Psoas muscle (tissue), 8 donors: ENCODE measurements around the gene MIER2. TPM values are rescaled to one million over a fixed set of nuclear protein-coding genes. Genes with fewer than 3 reads are reported as not detected.

Experiments
- ATAC-seq, 4 donors: fragments of 200-7000 bp; cut with Tn5 transposase; one replicate each; pipeline ENCODE4 v1.9.1; 2020; ENCODE audit warnings: moderate library complexity in 3 of 4, mild to moderate bottlenecking in 2 of 4
- DNase-seq, 2 donors: peaks; one replicate each; pipeline ENCODE4 v3.0.0-alpha.2; 2020
- H3K27ac ChIP-seq: fragments of 200-600 bp; one replicate; pipeline ENCODE4 v1.8.0; 2022
- H3K27me3 ChIP-seq, 3 donors: fragments of 200-600 bp in 1 of 3; one replicate each; pipeline versions ENCODE4 v1.6.1 to v1.8.0; 2013 to 2022; ENCODE audit warnings: low read length in 2 of 3, mild to moderate bottlenecking in 2 of 3, moderate library complexity in 1 of 3; ENCODE audit not compliant: insufficient read depth in 3 of 3
- H3K36me3 ChIP-seq, 2 donors: fragments of 200-600 bp in 1 of 2; one replicate each; pipeline versions ENCODE4 v1.6.1 to v1.8.0; 2013 to 2022; ENCODE audit warnings: low read depth in 1 of 2, mild to moderate bottlenecking in 1 of 2, moderate library complexity in 1 of 2; ENCODE audit not compliant: insufficient read depth in 1 of 2
- H3K4me1 ChIP-seq: fragments of 200-600 bp; one replicate; pipeline ENCODE4 v1.8.0; 2022
- H3K4me3 ChIP-seq: fragments of 200-600 bp; one replicate; pipeline ENCODE4 v1.8.0; 2022; ENCODE audit warnings: mild to moderate bottlenecking
- H3K9me3 ChIP-seq: fragments of 200-600 bp; one replicate; pipeline ENCODE4 v1.8.0; 2022
- WGBS, 3 donors: extraction: QIAGEN DNeasy Blood & Tissue Kit; methylation state at CpG; one replicate each; pipeline versions ENCODE4 v1.1.6 to v1.1.7; 2013; 5-methylcytosine and 5-hydroxymethylcytosine counted together
- intact Hi-C, 2 donors: fragments of 100-400 bp; cut with DNase I; formaldehyde crosslinking; loops; one replicate each; pipeline versions ENCODE4 v1.11.0 to v1.14.2; 2022
- polyA plus RNA-seq, 3 donors: library from polyadenylated mRNA; stranded (reverse); fragments of 200-250 nt; gene quantifications; one replicate each; pipeline ENCODE4 v1.2.3, GENCODE V29; 2013
- total RNA-seq, 4 donors: library from RNA; stranded (reverse); fragmentation: NEBNext Ultra II Directional in 2 of 4; extraction: Animal tissue kit (Norgen Biotek cat#: 25700) in 2 of 4; gene quantifications; one replicate each; pipeline versions ENCODE4 v1.2.1 to v1.2.4, GENCODE V29; 2021 to 2023
- TF ChIP-seq, protein P1 (sequence below): fragments of 200-600 bp; IDR thresholded peaks from one replicate; pipeline ENCODE4 v1.8.0; 2022; ENCODE audit warnings: antibody characterized with exemption
- donor health status: healthy with polysubstance abuse.
- donor health status: DM: no; HTN: no; CAD: no; lungs with moderate emphysema.
- donor health status: Bipolar disorder and iron deficiency.
- donor health status: healthy.
- donor health status: DM: yes; HTN: yes; CAD: no.
- donor health status: DM: no; HTN: no; CAD: no.
- donor health status: DM: no; HTN: no; CAD: no.
- donor health status: DM: yes; HTN: yes; CAD: no.

Gene MIER2
- total and polyA plus RNA-seq, 7 donors: 13.3 to 22.2 (median 19.1) TPM

DNA sequence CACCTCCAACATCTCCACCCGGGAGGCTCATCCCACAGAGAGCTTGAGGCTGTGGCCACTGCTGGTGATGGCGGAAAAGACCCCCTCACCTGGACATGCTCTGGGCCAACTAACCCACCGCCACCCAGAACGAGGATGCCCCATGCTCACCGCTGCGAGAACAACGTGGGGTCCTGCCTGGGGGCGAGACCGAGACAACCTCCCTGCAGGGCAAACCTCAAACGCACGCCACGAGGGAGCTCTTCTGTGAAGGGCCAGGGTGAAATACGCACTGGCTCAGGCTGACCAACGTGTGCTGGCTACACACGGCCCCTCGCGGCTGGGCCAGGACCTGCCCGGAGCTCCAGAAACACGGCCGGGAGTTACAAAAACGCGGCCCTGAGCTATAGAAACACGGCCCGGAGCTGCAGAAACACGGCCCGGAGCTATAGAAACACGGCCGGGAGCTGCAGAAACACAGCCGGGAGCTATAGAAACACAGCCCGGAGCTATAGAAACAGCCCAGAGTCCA lies 34.4 kb downstream of the MIER2 start:
- no peaks in the 10 kb centered on the region for H3K9me3 ChIP-seq
- intact Hi-C loops: no loop called here
- ATAC-seq: peak in 1 of 4 donors; percentile 19
- H3K4me1 ChIP-seq: no peaks in the 10 kb centered on the region
- TF ChIP-seq, protein P1, sequence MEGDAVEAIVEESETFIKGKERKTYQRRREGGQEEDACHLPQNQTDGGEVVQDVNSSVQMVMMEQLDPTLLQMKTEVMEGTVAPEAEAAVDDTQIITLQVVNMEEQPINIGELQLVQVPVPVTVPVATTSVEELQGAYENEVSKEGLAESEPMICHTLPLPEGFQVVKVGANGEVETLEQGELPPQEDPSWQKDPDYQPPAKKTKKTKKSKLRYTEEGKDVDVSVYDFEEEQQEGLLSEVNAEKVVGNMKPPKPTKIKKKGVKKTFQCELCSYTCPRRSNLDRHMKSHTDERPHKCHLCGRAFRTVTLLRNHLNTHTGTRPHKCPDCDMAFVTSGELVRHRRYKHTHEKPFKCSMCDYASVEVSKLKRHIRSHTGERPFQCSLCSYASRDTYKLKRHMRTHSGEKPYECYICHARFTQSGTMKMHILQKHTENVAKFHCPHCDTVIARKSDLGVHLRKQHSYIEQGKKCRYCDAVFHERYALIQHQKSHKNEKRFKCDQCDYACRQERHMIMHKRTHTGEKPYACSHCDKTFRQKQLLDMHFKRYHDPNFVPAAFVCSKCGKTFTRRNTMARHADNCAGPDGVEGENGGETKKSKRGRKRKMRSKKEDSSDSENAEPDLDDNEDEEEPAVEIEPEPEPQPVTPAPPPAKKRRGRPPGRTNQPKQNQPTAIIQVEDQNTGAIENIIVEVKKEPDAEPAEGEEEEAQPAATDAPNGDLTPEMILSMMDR: no peak
- no peak for DNase-seq
- H3K4me3 ChIP-seq: peak overlapping the region; percentile 57
- no peaks in the 10 kb centered on the region for H3K27me3 ChIP-seq
- peaks cover 6 to 71% of the 10 kb centered on the region in 2 donors for H3K36me3 ChIP-seq
- no peak overlapping the region for H3K27ac ChIP-seq
- 58 to 69% (median 69%) methylated on average over 30 of the region's 30 CpGs for WGBS, 3 donors

DNA sequence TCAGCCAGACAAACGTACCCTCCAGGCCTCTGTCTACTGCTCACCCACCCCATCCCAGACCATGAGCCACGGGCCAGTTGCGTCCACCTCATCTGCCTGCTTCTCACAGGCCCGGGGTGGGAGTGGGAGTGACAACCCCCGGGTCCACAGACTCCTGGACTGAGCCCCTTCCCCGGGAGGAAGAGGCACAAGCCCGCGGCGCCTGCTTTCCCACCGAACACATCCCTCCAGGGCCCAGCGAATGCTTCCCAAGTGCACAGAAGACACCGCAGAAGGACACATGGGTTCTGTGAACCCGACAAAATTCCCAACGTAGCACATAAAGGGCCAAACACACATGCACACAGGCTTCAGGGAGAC lies 35.4 kb downstream of the MIER2 start:
- intact Hi-C loops: no loop called here
- no peak for DNase-seq
- peak overlapping the region; percentile 51 for H3K4me3 ChIP-seq

DNA sequence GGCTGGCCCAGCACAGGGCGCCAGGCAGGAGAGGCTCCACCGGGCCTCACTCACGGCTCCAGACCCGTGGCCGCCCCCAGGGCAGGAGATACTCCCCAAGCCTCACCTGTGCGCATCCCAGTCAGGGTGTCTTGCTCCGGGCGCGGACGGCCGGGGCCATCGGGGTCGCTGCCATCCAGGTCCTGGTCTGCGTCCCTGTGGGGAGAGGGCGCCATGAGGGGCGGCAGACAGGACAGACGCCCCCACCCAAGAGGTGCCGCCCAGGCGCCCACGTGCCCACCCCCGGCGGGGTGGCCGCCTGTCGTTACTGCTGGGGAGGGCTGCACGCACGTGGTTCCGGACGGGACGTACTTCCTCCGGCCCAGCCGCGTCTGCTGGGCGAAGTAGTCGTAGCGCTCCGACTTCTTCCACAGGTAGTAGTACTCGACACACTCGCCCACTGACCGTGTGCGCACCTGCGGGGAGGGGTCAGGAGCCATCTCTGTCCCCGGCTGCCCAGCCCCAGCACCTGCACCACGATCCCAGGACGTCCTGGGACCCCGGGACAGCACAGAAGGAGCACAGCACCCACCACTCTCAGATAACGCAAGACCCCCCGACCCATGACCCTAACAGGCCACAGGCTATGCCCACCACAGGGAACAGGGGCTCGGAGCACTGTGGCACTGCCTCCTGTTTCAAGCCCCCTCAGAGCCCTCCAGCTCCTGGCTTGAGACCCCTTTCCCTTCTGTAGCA lies 36.0 kb downstream of the MIER2 start:
- 83 to 89% (median 87%) methylated on average over 40 to 48 of the region's 48 CpGs for WGBS, 3 donors
- Histone ChIP-seq H3K4me3 (peak overlapping the region; percentile 51), H3K27ac (no peak overlapping the region), H3K36me3 (peaks cover 6 to 68% of the 10 kb centered on the region in 2 donors), H3K27me3 (no peaks in the 10 kb centered on the region), H3K9me3 (no peaks in the 10 kb centered on the region), H3K4me1 (no peaks in the 10 kb centered on the region)
- DNase-seq (no peak), ATAC-seq (peak in 1 of 4 donors; percentile 9)
- TF ChIP-seq, protein P1: no peak
- intact Hi-C loops: no loop called here

More for the DNA sequence above, 35.4 kb downstream of the MIER2 start:
- Histone ChIP-seq H3K4me1 (no peaks in the 10 kb centered on the region), H3K27me3 (no peaks in the 10 kb centered on the region), H3K9me3 (no peaks in the 10 kb centered on the region), H3K27ac (no peak overlapping the region), H3K36me3 (peaks cover 6 to 73% of the 10 kb centered on the region in 2 donors)
- WGBS, 3 donors: 68 to 81% (median 80%) methylated on average over 14 of the region's 14 CpGs
- TF ChIP-seq, protein P1: no peak
- no peak for ATAC-seq

DNA sequence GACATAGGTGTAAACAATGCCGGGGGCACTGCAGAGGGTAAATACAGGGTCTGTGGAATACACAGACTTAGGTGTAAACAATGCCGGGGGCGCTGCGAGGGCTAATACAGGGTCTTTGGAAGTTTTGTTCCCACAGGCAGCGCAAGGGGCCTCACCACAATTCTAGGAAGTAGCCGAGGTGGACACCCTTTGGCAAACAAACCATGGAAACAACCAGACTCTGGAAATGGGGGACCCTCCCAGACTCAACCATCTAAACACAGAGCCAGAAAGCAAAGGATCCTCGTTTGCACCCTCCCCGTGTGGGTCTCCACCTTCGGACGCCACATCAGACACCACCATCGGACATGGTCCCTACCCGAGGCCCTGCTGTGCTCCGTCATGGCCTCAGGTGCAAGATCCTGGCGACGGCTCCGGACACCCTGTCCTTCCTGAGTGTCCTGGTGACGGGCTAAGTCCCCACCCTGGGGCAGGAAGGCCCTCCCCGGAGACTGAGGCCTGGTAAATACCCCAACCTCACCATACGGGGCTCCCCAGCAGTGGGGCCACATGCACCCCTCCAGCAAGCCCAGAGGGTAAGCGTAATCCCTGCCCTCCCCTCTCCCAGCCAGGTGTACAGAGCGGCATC lies 36.7 kb downstream of the MIER2 start:
- peak overlapping the region; percentile 51 for H3K4me3 ChIP-seq
- H3K27me3 ChIP-seq: no peaks in the 10 kb centered on the region
- ATAC-seq (peak in 2 of 4 donors; percentile 7 to 26), DNase-seq (no peak)
- 77 to 84% (median 81%) methylated on average over 21 of the region's 21 CpGs for WGBS, 3 donors
- no peaks in the 10 kb centered on the region for H3K9me3 ChIP-seq
- intact Hi-C loops: no loop called here
- no peak overlapping the region for H3K27ac ChIP-seq
- no peaks in the 10 kb centered on the region for H3K4me1 ChIP-seq
- H3K36me3 ChIP-seq: peaks cover 6 to 61% of the 10 kb centered on the region in 2 donors
- TF ChIP-seq, protein P1: no peak
